ENCODE measurements around the gene BMP10. TPM values are rescaled to one million over a fixed set of nuclear protein-coding genes. Genes with fewer than 3 reads are reported as not detected.
"Not testable (repeated sequence)": the region's sequence is repeated elsewhere in the genome, so short reads cannot be mapped to it uniquely, and the experiment has no call there.

Gene BMP10
- total RNA-seq, 2 donors from 2014 or later = 0.27 to 36.7 TPM

DNA sequence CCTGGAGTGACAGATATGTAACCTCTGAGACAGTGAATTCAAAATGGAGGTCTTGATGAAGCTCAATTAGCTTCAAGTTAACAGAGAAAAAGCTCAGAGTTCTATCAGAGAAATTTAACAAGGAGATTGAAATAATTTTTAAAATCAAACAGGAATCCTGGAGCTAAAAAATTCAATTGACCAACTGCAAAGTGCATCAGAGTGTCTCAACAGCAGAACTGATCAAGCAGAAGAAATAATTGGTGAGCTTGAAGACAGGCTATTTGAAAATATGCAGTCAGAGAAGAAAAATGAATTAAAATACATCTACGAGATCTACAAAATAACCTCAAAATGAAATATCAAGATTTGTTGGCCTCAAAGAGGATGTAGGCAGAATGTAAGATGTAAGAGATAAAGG lies 30.4 kb upstream of the BMP10 start:
- DNase-seq = no peak
- no peak for ATAC-seq
- intact Hi-C loops (cut with DNase I) = no loop called here

DNA sequence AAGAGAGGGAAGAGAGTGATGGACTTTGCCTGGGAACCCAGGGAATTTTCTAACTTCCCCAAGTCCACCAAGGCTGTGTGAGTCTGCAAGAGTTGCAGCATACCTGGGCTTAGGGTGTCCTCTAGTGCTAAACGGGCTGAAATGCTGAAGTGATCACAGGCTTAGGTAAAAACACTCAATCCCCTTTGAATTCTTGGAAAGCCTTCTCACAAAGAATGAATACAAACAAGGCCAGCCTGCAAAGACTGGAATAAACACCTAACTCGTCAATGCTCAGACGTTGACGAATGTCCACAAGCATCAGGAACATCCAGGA lies 30.0 kb upstream of the BMP10 start:
- DNase-seq (no peak), ATAC-seq (no peak)
- intact Hi-C loops (cut with DNase I) = no loop called here

GRCh38 chr2:68900496-68901198 lies 29.4 kb upstream of the BMP10 start:
- intact Hi-C loops (cut with DNase I) = no loop called here
- no peak for ATAC-seq
- DNase-seq = no peak

DNA sequence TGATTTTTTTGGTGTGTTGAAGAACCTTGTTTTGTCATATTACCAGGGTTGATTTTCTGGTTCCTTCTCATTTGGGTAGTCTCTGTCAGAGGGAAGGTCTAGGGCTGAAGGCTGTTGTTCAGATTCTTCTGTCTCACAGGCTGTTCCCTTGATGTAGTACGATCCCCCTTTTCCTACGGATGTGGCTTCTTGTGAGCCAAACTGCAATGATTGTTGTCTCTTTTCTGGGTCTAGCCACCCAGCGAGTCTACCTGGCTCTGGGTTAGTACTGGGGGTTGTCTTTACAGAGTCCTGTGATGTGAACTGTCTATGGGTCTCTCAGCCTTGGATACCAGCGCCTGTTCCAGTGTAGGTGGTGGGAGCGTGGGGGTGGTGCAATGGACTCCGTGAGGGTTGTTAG lies 24.8 kb upstream of the BMP10 start:
- ATAC-seq; intact Hi-C loops (cut with DNase I); DNase-seq: not testable (repeated sequence)

- peak; percentile 23 to 70 for ATAC-seq
- intact Hi-C loops (cut with DNase I) = no loop called here
- no peak for DNase-seq
Observed at GRCh38 chr2:68889500-68889899, 18.3 kb upstream of the BMP10 start.

GRCh38 chr2:68889021-68889420 lies 17.8 kb upstream of the BMP10 start:
- DNase-seq = no peak
- intact Hi-C loops (cut with DNase I) = no loop called here
- ATAC-seq = no peak

- ATAC-seq (no peak), DNase-seq (no peak)
- intact Hi-C loops (cut with DNase I) = no loop called here
Observed at GRCh38 chr2:68888038-68888704, 17.0 kb upstream of the BMP10 start.

DNA sequence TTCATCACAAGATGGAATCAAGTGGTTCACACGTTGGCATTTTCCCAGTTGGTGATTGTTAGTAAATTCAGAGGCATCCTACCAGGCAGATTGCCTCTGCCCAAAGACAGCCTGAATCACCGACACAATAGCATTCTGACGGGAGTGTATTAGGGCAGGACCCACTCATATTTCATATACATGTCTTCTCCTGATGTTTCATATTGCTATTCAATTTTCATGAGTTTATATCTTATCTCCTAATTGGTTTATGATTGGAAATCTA lies 14.5 kb upstream of the BMP10 start:
- DNase-seq = no peak
- ATAC-seq = no peak
- intact Hi-C loops (cut with DNase I) = no loop called here

GRCh38 chr2:68885074-68885810 lies 14.0 kb upstream of the BMP10 start:
- no peak for DNase-seq
- ATAC-seq = no peak
- intact Hi-C loops (cut with DNase I) = no loop called here

GRCh38 chr2:68880213-68880612 lies 9.0 kb upstream of the BMP10 start:
- intact Hi-C loops (cut with DNase I) = no loop called here
- DNase-seq (no peak), ATAC-seq (no peak)

GRCh38 chr2:68879296-68879695 lies 8.1 kb upstream of the BMP10 start:
- DNase-seq (no peak), ATAC-seq (no peak)
- intact Hi-C loops (cut with DNase I) = no loop called here

DNA sequence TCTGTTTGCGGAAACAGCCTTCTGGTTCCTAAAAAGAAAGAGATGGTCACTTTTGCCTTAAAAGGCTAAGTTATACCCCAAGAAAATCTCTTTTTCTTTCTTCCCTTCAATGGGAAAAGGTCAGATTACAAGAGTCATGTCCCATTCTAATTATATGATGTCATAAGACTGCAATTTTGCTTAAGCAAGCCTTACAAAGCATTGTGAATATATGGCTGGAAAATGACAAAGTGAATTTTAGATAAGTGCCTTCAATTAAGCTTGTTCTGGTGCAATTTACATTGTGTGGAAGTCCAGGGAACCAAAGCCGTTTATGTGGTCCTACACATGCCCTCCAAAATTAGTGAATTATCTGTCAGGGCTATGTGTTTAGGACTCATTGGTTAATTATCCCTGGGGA lies 7.6 kb upstream of the BMP10 start:
- DNase-seq = no peak
- ATAC-seq = no peak
- intact Hi-C loops (cut with DNase I) = no loop called here

- intact Hi-C loops (cut with DNase I) = no loop called here
- ATAC-seq (no peak), DNase-seq (no peak)
Observed at GRCh38 chr2:68878071-68878711, 7.0 kb upstream of the BMP10 start.

DNA sequence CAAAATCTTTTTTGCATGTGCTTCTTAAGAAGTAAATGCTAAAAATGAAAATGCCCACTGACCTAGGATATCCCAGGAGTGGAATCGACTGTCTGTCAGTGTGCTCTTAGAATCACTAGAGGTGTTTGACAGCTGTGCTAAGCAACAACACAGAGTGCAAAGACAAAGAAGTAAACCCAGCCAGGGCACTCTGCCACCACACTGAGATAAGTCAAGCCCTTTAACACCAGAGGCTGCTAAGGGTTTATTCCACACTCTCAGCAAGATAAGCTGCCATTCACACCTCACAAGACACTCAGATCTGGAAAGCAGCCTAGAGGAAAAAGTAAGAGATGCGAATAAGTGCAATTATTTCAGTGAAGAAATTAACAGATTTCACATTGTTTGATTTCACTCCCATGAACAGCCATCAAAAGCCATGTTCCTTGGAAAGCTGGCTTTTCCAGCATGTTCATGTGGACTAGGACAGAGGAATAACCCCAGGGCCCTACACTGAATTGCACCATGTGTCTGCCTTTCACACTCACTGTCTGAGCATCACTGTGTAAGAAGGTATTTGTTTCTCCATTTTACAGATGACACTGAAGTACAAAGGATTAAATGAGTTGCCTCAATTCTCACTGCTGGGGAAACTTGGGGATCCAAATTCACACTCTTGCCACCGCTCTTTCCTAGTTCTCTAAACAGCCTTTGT lies 6.0 kb upstream of the BMP10 start:
- peak; percentile 99 for ATAC-seq
- intact Hi-C loops (cut with DNase I) = loop anchor here in 1 of 2 donors (2.0 kb wide), 1 partner anchor 22 kb away; no protein-coding TSS in a partner anchor
- DNase-seq = peak; percentile 69

- intact Hi-C loops (cut with DNase I) = no loop called here
- DNase-seq = no peak
- no peak for ATAC-seq
Observed at GRCh38 chr2:68870215-68870614, 982 bp downstream of the BMP10 start.

GRCh38 chr2:68865108-68865507 lies 6.1 kb downstream of the BMP10 start:
- ATAC-seq = no peak
- intact Hi-C loops (cut with DNase I) = no loop called here
- no peak for DNase-seq

GRCh38 chr2:68863996-68864395 lies 7.2 kb downstream of the BMP10 start:
- DNase-seq (no peak), ATAC-seq (no peak)
- intact Hi-C loops (cut with DNase I) = no loop called here

GRCh38 chr2:68862889-68863288 lies 8.3 kb downstream of the BMP10 start:
- no peak for ATAC-seq
- intact Hi-C loops (cut with DNase I) = no loop called here

DNA sequence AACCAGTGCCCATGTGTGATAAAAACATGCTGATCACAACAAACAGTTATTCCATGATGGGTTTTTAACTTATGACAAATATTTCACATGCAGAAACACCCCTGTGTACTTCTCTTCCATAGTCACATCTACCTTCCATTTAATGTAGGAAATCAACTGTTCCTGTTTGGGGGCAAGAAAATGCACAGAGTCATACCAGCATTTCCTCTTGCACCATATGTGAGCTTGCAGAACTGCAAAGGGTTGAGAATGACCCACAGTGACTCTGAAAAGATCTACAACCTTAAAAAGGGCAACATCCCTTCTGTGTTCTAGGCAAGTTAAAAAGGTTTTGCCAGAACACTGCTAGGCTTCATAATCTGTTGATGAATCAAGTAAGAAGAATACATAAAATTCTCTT lies 9.9 kb downstream of the BMP10 start:
- no peak for ATAC-seq
- DNase-seq = no peak
- intact Hi-C loops (cut with DNase I) = no loop called here

More at GRCh38 chr2:68862889-68863288, 8.3 kb downstream of the BMP10 start:
- no peak for DNase-seq

- intact Hi-C loops (cut with DNase I) = no loop called here
- no peak for ATAC-seq
- no peak for DNase-seq
Observed at GRCh38 chr2:68860111-68860510, 11.1 kb downstream of the BMP10 start.

Measured in left cardiac atrium (tissue), 4 donors.